Esophagus muscularis mucosa (tissue), 4 donors: ENCODE data around the gene HABP2. TPM values are rescaled to one million over a fixed set of nuclear protein-coding genes. Genes with fewer than 3 reads are reported as not detected.

Source experiments
- DNase-seq: peaks from one replicate; pipeline ENCODE4 v3.0.0-alpha.2; 2017; ENCODE audit errors: extremely low spot score
- H3K27ac ChIP-seq, 4 donors: fragments of 200-600 bp; sonication (generic); replicated peaks in 1 of 4; 1 replicate in 3 of 4; 2 replicates in 1 of 4; pipeline ENCODE4 v1.5.1; 2016 to 2019; ENCODE audit warnings: mild to moderate bottlenecking in 1 of 4
- H3K27me3 ChIP-seq, 4 donors: fragments of 200-600 bp; sonication (generic); one replicate each; pipeline versions ENCODE4 v1.5.1 to v1.6.0; 2016 to 2019
- H3K36me3 ChIP-seq, 4 donors: fragments of 200-600 bp; sonication (generic); one replicate each; pipeline ENCODE4 v1.5.1; 2016 to 2019
- H3K4me1 ChIP-seq, 4 donors: fragments of 200-600 bp; sonication (generic); one replicate each; pipeline ENCODE4 v1.5.1; 2016 to 2019
- H3K4me3 ChIP-seq, 4 donors: fragments of 200-600 bp; sonication (generic); 1 replicate in 2 of 4; 2 replicates in 2 of 4; pipeline ENCODE4 v1.5.1; 2016 to 2019; ENCODE audit warnings: mild to moderate bottlenecking in 4 of 4, moderate library complexity in 1 of 4
- H3K9me3 ChIP-seq, 4 donors: fragments of 200-600 bp; sonication (generic); 1 replicate in 3 of 4; 2 replicates in 1 of 4; pipeline ENCODE4 v1.5.1; 2016 to 2019
- EP300 ChIP-seq: sonication (generic); formaldehyde crosslinking; IDR thresholded peaks from one replicate; pipeline ENCODE4 v1.6.1; 2017; ENCODE audit warnings: antibody characterized with exemption
- POLR2A ChIP-seq: fragments of 450-650 bp; IDR thresholded peaks from one replicate; pipeline ENCODE4 v1.6.1; 2017; ENCODE audit warnings: antibody characterized with exemption, moderate library complexity, mild to moderate bottlenecking, low read depth
- POLR2AphosphoS5 ChIP-seq, 2 donors: sonication (generic); formaldehyde crosslinking; IDR thresholded peaks; one replicate each; pipeline ENCODE4 v1.6.1; 2017; ENCODE audit warnings: antibody characterized with exemption in 2 of 2
- WGBS: methylation state at CpG from one replicate; pipeline ENCODE4 v1.1.5; 2018; 5-methylcytosine and 5-hydroxymethylcytosine counted together
- intact Hi-C: fragments of 100-400 bp; cut with DNase I; formaldehyde crosslinking; loops from one replicate; pipeline ENCODE4 v1.15.1; 2023
- total RNA-seq, 4 donors: library from RNA; depleted of rRNA; stranded (reverse); fragments of >200 nt; gene quantifications; one replicate each; pipeline versions ENCODE4 v1.1.0 to v1.2.1, GENCODE V29; 2016
- TF ChIP-seq, protein P1 (sequence below), 3 experiments: fragments of 200-600 bp in 2 of 3; fragments of 450-650 bp in 1 of 3; sonication (generic) in 2 of 3; IDR thresholded peaks; one replicate each; pipeline ENCODE4 v1.5.1; 2017 to 2019; ENCODE audit warnings: antibody characterized with exemption in 3 of 3, mild to moderate bottlenecking in 2 of 3, moderate library complexity in 1 of 3

The HABP2 gene
- total RNA-seq, 4 donors from 2014 or later, result not detected

DNA sequence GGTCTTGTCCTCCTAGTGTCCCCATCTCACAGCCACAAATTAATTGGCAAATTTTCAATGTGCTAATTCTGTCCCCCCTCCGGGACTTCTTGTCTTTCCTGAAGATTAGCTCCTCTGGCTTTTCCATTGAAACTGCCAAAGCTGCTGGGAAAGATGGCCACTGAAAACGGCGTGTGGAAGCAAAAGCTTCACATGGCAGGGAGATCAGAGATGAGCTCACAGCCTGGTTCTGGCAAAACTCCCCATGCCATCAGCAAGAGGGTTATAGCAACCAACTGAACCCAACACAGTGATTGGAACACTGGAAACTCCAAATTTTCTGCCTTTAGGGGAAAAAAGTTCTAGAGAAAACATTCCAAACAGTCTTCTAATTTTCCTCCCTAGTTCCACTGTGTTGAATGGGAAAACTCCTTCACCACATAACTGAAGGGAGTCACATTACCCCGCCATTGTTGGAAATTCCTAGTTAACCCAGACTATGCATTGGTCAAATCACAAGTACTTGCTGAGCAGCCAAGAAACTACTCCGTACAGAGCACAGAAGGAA, 74.0 kb downstream of the HABP2 start:
- H3K36me3 ChIP-seq, result peaks cover 0 to 71% (median 0%) of the 10 kb centered on the region in 4 donors
- H3K27me3 ChIP-seq, result no peaks in the 10 kb centered on the region
- no peak for DNase-seq
- no peak overlapping the region for H3K4me3 ChIP-seq
- WGBS, result 72% methylated on average over 5 of the region's 5 CpGs
- peaks cover 22 to 38% (median 32%) of the 10 kb centered on the region in 4 donors for H3K4me1 ChIP-seq
- H3K9me3 ChIP-seq, result no peaks in the 10 kb centered on the region
- TF ChIP-seq, protein P1, sequence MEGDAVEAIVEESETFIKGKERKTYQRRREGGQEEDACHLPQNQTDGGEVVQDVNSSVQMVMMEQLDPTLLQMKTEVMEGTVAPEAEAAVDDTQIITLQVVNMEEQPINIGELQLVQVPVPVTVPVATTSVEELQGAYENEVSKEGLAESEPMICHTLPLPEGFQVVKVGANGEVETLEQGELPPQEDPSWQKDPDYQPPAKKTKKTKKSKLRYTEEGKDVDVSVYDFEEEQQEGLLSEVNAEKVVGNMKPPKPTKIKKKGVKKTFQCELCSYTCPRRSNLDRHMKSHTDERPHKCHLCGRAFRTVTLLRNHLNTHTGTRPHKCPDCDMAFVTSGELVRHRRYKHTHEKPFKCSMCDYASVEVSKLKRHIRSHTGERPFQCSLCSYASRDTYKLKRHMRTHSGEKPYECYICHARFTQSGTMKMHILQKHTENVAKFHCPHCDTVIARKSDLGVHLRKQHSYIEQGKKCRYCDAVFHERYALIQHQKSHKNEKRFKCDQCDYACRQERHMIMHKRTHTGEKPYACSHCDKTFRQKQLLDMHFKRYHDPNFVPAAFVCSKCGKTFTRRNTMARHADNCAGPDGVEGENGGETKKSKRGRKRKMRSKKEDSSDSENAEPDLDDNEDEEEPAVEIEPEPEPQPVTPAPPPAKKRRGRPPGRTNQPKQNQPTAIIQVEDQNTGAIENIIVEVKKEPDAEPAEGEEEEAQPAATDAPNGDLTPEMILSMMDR (IDR thresholded peaks at IDR 0.05), result no peak
- TF ChIP-seq POLR2A (no peak), POLR2AphosphoS5 (IDR thresholded peaks at IDR 0.05) (no peak), EP300 (no peak)
- no peak overlapping the region for H3K27ac ChIP-seq
- intact Hi-C loops, result no loop called here

GRCh38 chr10:113627836-113628235, 75.0 kb downstream of the HABP2 start:
- WGBS, result 45% methylated on average over 6 of the region's 6 CpGs
- Histone ChIP-seq H3K9me3 (no peaks in the 10 kb centered on the region), H3K27ac (no peak overlapping the region), H3K4me1 (peaks cover 22 to 44% (median 35%) of the 10 kb centered on the region in 4 donors), H3K4me3 (no peak overlapping the region), H3K36me3 (peaks cover 0 to 74% (median 0%) of the 10 kb centered on the region in 4 donors), H3K27me3 (no peaks in the 10 kb centered on the region)
- DNase-seq, result no peak
- intact Hi-C loops, result no loop called here
- TF ChIP-seq EP300 (no peak), POLR2AphosphoS5 (IDR thresholded peaks at IDR 0.05) (no peak), POLR2A (no peak)
- TF ChIP-seq, protein P1 (IDR thresholded peaks at IDR 0.05), result no peak

DNA sequence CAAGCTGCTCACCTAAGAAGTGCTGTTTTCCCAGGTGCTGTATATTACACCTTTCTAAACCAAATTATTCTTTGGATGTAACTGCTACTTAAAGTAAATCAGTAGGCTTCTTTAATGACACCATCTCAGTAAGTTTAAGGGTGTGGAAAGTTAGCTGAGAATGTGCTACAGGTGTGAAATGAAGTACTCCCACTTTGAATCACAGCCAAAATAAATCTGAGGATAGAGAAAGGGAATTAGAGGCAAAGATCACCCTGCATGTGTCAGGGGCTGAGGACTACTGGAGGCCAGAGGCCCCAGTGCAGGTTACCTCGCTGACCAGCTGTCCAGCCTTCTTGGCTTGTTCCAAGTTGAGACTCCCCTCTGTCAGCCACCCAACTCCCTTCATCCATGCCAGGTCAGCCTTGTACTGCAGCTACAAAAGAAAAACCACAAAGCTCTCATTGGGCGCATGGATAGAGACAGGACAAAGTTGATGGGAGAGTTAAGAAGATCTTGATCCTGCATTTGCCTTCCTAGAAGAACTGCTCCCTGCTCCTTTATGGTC, 75.8 kb downstream of the HABP2 start:
- TF ChIP-seq, protein P1 (IDR thresholded peaks at IDR 0.05), result no peak
- no peak for TF ChIP-seq POLR2AphosphoS5 (IDR thresholded peaks at IDR 0.05)
- Histone ChIP-seq H3K36me3 (peaks cover 0 to 74% (median 0%) of the 10 kb centered on the region in 4 donors), H3K27ac (no peak overlapping the region), H3K4me3 (no peak overlapping the region), H3K9me3 (no peaks in the 10 kb centered on the region), H3K4me1 (peaks cover 22 to 44% (median 35%) of the 10 kb centered on the region in 4 donors), H3K27me3 (no peaks in the 10 kb centered on the region)
- intact Hi-C loops, result no loop called here
- WGBS, result 86% methylated on average over 2 of the region's 2 CpGs
- DNase-seq, result no peak

- peaks cover 0 to 64% (median 0%) of the 10 kb centered on the region in 4 donors for H3K36me3 ChIP-seq
- H3K4me1 ChIP-seq, result peaks cover 22 to 44% (median 35%) of the 10 kb centered on the region in 4 donors
- TF ChIP-seq POLR2AphosphoS5 (IDR thresholded peaks at IDR 0.05) (no peak), EP300 (no peak), POLR2A (no peak)
- TF ChIP-seq, protein P1 (IDR thresholded peaks at IDR 0.05), result no peak
- no peaks in the 10 kb centered on the region for H3K9me3 ChIP-seq
- 100% methylated on average over 5 of the region's 5 CpGs for WGBS
- intact Hi-C loops, result no loop called here
- H3K27me3 ChIP-seq, result no peaks in the 10 kb centered on the region
- H3K4me3 ChIP-seq, result no peak overlapping the region
- H3K27ac ChIP-seq, result no peak overlapping the region
- no peak for DNase-seq
These were observed 78.2 kb downstream of the HABP2 start for GRCh38 chr10:113630929-113631533.
